GM10266 (cell line): Measurements from ENCODE around the gene DTX1.
A peak's percentile ranks its signal among the peaks of the same experiment; 100 is the strongest.

Experiments used
- DNase-seq: peaks from one replicate; pipeline ENCODE4 v3.0.0; 2012; ENCODE audit errors: extremely low spot score
- TF ChIP-seq, protein P1 (sequence below): IDR thresholded peaks from 2 replicates; pipeline ENCODE4 v1.5.1; 2012; ENCODE audit warnings: mild to moderate bottlenecking, low read depth; ENCODE audit not compliant: control insufficient read depth, insufficient read depth; ENCODE audit errors: missing control alignments

Gene DTX1

DNA sequence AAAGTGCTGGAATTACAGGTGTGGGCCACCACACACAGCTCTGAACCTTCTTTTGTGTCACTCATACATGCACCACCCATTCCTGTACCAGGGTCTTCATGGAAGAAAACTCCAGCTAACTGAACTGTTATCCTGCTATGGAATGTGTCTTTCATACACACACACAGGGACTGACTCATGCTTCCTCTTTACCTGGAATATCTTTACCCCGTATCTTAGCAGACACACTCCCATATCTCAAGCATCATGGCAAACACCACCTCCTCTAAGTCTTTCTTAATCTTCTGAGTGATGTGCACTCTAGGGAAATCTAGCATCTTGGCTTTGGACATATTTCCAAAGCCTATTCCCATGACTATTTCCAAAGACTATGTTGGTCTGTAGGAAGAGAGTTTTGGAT lies 35.0 kb upstream of the DTX1 start:
- no peak for DNase-seq
- TF ChIP-seq, protein P1, sequence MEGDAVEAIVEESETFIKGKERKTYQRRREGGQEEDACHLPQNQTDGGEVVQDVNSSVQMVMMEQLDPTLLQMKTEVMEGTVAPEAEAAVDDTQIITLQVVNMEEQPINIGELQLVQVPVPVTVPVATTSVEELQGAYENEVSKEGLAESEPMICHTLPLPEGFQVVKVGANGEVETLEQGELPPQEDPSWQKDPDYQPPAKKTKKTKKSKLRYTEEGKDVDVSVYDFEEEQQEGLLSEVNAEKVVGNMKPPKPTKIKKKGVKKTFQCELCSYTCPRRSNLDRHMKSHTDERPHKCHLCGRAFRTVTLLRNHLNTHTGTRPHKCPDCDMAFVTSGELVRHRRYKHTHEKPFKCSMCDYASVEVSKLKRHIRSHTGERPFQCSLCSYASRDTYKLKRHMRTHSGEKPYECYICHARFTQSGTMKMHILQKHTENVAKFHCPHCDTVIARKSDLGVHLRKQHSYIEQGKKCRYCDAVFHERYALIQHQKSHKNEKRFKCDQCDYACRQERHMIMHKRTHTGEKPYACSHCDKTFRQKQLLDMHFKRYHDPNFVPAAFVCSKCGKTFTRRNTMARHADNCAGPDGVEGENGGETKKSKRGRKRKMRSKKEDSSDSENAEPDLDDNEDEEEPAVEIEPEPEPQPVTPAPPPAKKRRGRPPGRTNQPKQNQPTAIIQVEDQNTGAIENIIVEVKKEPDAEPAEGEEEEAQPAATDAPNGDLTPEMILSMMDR: no peak

DNA sequence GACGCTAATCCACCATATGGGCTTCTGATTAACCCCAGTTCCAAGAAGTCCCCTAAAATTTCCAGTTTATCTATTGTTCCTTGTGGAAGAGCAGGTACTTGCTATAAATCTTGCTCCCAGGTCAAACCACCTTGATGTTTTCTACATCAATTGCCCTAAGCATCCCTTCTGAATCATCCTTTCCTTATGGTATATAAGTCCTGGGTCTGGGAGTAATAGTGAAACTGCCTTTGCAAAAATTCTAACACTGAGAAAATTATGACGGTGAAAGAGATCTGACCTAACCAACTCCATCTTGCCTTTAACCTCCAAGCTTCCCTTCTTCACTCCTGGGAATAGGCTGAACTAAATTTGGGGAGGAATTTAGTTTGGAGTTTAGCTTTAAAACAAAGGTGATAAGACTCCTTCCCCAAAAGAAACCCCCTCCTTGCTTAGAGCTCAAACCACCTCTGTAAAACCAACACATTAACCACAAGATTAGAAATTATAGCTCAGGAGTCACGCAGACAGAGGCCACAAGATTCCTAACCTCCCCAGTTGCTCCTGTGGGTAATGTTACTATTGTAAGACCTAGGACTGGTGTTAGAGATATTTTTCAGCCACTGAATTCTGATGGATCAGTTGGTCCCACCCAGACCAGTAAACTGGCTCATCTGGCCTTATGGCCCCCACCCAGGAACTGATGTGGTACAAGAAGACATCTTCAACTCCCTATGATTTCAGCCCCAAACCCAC lies 33.8 kb upstream of the DTX1 start:
- DNase-seq: no peak
- TF ChIP-seq, protein P1: no peak

DNA sequence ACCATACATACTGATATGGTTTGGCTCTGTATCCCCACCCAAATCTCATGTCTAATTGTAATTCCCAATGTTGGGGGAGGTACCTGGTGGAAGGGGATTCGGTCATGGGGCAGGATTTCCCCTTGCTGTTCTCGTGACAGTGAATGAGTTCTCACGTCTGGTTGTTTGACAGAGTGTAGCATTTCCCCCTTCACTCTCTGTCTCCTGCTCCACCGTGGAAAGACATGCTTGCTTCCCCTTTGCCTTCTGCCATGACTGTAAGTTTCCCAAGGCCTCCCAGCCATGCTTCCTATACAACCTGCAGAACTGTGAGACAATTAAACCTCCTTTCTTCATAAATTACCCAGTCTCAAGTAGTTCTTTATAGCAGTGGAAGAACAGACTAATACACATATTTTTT lies 28.8 kb upstream of the DTX1 start:
- TF ChIP-seq, protein P1: no peak

DNA sequence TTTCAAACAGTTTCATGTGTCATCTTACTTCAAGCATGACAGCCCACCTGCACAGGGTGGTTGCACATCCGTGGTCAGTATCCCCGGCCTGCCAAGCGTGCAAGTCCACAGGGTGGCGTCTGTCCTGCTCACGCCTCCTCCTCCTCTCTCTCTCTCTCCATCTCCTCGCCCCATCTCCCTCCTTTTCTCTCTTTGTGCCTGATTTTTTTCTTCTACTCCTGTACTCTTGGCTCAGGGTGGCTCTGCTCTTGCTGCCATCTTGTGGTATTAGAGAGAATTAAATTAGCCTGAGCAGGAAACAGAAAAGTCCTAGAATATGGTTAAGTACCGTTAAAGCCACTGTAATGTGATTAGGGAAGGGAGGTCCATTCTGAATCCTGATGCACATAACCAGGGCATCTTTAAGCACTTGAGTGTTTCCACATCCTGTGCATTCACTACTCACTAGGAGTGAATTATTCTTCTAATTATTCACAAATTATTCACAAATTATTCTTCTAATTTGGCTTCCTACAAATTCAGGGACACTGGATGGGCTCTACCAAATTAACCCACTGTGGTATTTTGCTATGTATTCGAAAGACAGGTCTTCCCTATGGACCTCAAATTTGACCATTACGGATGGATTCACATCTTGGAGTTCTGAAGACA lies 25.5 kb upstream of the DTX1 start:
- DNase-seq: peak; percentile 49
- TF ChIP-seq, protein P1: peak; percentile 63

More for the DNA sequence above, 28.8 kb upstream of the DTX1 start:
- DNase-seq: no peak

DNA sequence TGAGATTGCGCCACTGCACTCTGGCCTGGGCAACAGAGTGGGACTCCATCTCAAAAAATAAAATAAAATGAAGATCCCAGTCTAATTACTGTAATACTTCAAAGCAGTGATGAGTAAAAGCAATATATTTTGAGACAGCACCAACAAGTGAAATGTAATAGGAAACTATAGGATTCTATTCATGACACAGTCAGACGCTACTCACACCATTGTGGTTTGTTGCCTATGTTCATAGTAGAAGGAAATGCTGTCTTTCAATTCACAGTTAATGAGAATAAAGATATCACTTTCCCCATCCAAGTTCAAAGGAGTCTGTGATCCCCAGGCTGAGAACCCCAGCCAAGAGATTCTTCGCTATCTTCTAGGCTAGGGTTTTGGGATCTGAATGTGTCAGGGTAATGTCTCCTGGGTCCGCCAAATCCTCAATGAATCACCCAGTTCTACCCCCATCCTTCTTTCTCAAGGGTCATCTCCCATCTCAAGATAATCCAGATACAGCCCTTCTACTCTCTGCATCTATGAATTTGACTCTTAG lies 16.6 kb upstream of the DTX1 start:
- TF ChIP-seq, protein P1: no peak
- no peak for DNase-seq

DNA sequence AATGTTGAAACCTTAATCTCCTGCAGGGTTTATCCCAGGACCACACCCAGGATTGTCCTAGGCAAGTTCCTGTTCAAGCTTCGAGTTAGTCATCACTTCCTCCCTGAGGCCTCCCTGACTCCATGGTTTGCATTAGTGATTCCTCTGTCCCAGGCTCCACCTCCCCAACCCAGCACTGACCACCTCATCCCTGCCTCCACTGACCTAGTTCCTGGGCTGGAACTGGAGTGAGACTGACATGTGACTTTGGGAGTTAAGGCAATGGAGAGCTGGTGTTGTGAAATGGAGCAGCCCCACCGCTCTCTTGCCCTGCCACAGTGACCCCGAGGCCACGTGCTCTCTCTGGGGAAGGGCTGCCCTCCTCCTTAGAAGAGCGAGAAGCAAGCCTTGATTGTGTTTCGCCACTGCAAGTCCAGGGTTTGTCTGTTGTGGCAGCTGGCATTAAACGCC lies 15.8 kb upstream of the DTX1 start:
- TF ChIP-seq, protein P1: no peak
- no peak for DNase-seq

DNA sequence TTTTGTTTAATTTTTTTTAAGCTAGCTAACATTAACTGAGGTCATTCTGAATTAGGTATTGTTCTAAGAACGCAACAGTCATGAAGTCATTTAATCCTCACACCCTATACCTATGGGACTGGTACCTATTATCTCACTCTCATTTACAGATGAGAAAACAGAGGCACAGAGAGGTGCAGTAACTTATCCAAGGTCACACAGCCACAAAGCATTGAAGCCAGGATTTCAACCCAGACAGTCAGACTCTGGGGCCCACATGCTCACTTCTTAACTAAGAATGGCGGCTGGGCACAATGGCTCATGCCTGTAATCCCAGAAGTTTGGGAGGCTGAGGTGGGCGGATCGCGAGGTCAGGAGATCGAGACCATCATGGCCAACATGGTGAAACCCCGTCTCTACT lies 15.0 kb upstream of the DTX1 start:
- TF ChIP-seq, protein P1: no peak
- no peak for DNase-seq
